Right lobe of liver (tissue), 4 donors: Measurements from ENCODE around the gene GEMIN4.
"Not testable (repeated sequence)": the region's sequence is repeated elsewhere in the genome, so short reads cannot be mapped to it uniquely, and the experiment has no call there.

Source experiments
- POLR2A ChIP-seq: fragments of 450-650 bp; IDR thresholded peaks from one replicate; pipeline ENCODE4 v1.6.1; 2017; ENCODE audit warnings: antibody characterized with exemption, mild to moderate bottlenecking
- TF ChIP-seq, protein P1 (sequence below), 4 donors: fragments of 200-600 bp in 3 of 4; fragments of 450-650 bp in 1 of 4; IDR thresholded peaks; one replicate each; pipeline versions ENCODE4 v1.5.1 to v1.8.0; 2016 to 2022; ENCODE audit warnings: antibody characterized with exemption in 4 of 4, mild to moderate bottlenecking in 2 of 4
- donor health status: DM: no; HTN: no; CAD: no.
- donor health status: DM: no; HTN: no; CAD: no.
- donor health status: DM: no; HTN: yes; CAD: no.

DNA sequence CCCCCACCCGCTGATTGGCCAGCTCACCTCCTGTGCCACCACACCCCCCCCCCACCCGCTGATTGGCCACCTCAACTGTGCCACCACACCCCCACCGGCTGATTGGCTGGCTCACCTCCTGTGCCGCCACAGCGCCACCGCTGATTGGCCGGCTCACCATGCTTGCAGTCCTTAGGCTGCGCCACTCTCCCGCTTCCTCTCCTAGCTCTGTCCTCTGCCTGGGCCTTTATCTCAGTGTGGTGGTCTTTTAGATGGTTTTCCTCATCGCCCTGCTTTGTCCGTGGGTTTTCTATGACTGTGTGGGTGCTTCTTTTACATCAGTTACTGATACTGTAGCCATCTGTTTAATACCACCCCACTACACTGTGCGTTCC is 38.8 kb upstream of the GEMIN4 start:
- TF ChIP-seq, protein P1, sequence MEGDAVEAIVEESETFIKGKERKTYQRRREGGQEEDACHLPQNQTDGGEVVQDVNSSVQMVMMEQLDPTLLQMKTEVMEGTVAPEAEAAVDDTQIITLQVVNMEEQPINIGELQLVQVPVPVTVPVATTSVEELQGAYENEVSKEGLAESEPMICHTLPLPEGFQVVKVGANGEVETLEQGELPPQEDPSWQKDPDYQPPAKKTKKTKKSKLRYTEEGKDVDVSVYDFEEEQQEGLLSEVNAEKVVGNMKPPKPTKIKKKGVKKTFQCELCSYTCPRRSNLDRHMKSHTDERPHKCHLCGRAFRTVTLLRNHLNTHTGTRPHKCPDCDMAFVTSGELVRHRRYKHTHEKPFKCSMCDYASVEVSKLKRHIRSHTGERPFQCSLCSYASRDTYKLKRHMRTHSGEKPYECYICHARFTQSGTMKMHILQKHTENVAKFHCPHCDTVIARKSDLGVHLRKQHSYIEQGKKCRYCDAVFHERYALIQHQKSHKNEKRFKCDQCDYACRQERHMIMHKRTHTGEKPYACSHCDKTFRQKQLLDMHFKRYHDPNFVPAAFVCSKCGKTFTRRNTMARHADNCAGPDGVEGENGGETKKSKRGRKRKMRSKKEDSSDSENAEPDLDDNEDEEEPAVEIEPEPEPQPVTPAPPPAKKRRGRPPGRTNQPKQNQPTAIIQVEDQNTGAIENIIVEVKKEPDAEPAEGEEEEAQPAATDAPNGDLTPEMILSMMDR (IDR thresholded peaks at IDR 0.05), result not testable (repeated sequence)
- not testable (repeated sequence) for TF ChIP-seq POLR2A
